ENCODE data around the gene SPDYE16.
"Not testable (repeated sequence)": the region's sequence is repeated elsewhere in the genome, so short reads cannot be mapped to it uniquely, and the experiment has no call there.

SPDYE16 gene

GRCh38 chr7:76503244-76503643, 39.9 kb downstream of the SPDYE16 start:
- not testable (repeated sequence) for DNase-seq

DNA sequence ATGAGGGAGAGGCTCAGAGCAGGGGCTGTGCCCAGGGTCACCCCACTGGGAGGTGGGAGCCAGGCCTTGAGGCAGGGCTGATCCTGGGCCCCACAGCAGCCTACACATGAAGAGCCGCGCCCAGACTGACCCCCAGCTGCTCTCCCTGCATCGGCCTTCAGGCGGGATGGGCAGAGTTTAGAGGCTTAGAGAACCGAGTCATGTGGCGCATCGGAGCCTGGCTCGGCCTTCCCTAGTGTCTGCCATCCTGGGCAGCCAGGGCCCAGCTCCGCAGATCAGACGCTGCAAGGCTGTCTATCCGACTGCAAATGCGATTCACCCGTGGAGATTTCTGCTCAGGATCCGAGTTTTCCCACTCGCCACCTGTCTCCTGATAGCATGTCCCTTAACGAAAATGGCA, 40.3 kb downstream of the SPDYE16 start:
- DNase-seq, result not testable (repeated sequence)

DNA sequence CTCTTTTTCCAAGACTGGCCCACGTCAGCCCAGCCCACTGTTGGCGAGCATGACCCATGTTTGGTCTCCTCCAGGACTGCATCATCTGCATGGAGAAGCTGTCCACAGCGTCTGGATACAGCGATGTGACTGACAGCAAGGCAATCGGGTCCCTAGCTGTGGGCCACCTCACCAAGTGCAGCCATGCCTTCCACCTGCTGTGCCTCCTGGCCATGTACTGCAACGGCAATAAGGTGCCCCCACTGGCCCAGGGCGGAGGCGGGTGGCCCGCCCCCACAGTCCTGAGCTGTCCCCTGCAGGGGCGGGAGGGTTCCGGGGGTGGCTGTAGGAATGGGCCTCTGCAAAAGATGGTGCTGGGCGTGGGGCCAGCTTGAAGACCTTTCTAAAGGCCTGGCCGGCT, 40.9 kb downstream of the SPDYE16 start:
- not testable (repeated sequence) for DNase-seq

DNA sequence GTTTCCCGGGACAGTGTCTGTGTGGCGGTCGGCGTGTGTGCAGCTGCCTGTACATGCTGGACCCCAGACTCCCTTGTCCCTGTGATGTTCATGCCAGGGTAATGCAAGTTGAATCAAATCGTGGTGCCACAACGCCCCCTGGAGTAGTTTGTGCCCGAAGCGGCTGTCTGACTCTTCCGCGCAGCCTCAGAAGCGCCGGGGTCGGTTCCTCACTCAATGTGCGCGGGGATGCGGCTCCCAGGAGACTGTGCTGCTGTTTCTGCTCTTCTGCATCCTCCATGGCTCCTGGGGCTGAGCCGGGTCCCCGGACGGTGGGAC, 43.2 kb downstream of the SPDYE16 start:
- DNase-seq, result not testable (repeated sequence)

GRCh38 chr7:76499201-76499923, 43.7 kb downstream of the SPDYE16 start:
- DNase-seq, result not testable (repeated sequence)

- not testable (repeated sequence) for DNase-seq
Observed at GRCh38 chr7:76498583-76499200, 44.4 kb downstream of the SPDYE16 start.

DNA sequence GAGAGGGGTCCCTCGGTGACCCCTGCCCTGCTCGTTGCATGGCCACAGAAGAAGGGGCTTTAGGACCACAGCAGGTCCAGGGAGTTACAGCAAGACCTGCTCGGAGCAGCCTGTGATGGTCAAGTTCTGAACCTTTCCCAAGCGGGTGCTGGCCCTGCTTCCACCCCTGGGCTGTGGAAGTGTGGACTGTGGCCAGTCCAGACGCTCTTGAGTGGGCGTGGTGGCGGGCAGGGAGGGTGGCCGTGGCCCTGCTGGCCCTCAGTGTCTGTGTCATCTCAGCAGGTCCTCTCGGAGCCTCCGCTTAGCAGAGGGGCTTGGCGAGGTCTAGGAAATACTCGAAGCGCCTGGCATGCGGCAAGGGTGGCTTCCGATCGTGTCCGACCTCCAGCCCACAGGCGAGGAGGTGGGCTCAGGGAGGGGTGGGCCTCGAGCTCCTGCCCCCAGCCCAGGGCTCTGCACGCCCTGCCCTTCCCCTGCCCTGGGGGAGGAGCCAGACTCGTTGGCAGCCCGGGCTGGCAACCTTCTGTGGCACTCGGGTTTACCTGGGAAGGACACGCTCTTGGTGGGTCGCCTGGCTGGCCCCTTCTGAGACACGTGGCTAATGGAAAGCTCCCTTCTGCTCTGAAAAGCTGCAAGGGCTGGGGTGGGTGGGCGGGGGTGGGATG, 45.0 kb downstream of the SPDYE16 start:
- not testable (repeated sequence) for DNase-seq

- not testable (repeated sequence) for DNase-seq
Observed at GRCh38 chr7:76495717-76496116, 47.4 kb downstream of the SPDYE16 start.

DNA sequence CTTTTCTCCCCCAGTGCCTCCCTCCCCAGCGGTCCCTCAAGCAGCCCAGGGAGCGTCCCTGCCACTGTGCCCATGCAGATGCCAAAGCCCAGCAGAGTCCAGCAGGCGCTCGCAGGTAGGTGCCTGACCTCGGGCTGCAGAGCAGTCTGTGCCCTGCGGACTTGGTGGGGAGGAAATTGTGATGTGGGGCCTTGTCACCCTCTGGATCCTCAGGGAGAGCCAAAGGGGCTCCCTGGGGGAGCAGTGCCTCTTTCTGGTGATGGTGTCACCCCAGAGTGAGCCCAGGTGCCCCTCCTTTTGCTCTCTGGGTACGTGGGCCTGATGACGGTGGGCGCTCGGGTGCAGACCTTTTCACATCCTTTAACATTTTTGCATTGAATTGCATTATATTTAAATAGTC, 51.0 kb downstream of the SPDYE16 start:
- DNase-seq, result not testable (repeated sequence)

- DNase-seq, result not testable (repeated sequence)
Observed at GRCh38 chr7:76487969-76488368, 55.1 kb downstream of the SPDYE16 start.

- not testable (repeated sequence) for DNase-seq
Observed at GRCh38 chr7:76486618-76487017, 56.5 kb downstream of the SPDYE16 start.

GRCh38 chr7:76485822-76486610, 57.1 kb downstream of the SPDYE16 start:
- DNase-seq, result not testable (repeated sequence)

DNA sequence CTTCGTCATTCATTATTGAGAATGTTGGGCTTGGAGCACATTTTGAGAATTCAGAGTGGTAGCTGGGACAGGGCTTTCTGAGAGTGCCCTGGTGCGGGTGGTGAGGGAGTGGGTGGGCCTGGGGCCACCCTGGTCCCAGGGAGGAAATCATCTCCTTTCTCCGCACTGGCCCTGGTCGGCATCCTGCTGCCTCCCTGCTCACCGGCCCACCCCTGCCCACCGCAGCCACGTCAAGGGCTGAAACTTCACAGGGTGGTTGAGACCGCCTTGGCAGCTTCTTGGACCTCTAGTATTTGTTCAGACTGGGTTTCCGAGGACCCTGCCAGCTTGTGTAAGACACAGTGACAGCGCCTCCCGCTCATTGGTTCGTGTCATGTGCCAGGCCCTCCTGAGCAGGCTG, 58.6 kb downstream of the SPDYE16 start:
- DNase-seq, result not testable (repeated sequence)

DNA sequence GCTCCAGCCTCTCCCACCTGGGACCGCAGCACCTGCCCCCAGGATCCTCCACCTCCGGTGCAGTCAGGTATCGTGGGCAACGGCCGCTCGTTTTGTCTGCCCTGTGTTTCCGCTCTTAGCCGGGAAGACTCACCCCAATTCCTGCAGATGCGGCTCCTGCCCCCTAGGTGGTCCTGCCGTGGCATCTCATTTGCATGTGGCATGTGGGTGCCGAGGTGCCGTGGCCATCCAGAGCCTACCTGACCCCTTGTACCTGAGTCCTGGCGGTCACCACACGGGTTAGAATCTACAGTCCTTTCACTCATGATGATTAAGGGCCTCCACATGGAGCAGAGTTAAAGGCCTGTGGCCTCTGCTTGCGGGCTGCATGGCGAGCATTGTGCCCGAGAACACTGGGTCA, 60.0 kb downstream of the SPDYE16 start:
- DNase-seq, result not testable (repeated sequence)

DNA sequence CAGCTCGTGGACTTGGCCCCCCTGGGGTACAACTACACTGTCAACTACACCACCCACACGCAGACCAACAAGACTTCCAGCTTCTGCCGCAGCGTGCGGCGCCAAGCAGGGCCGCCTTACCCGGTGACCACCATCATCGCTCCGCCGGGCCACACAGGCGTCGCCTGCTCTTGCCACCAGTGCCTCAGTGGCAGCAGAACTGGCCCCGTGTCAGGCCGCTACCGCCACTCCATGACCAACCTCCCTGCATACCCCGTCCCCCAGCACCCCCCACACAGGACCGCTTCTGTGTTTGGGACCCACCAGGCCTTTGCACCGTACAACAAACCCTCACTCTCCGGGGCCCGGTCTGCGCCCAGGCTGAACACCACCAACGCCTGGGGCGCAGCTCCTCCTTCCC, 60.4 kb downstream of the SPDYE16 start:
- DNase-seq, result not testable (repeated sequence)

Data from GDM1 (cell line).